ENCODE results near the gene MBD3. TPM values are rescaled to one million over a fixed set of nuclear protein-coding genes. Genes with fewer than 3 reads are reported as not detected.
A peak's percentile ranks its signal among the peaks of the same experiment; 100 is the strongest.

Gene MBD3
- total RNA-seq, 1 experiment from 2014 or later: 114 TPM

- DNase-seq (ENCODE audit: unreplicated experiment): no peak
- no peak overlapping the region for H3K27ac Mint-ChIP-seq (ENCODE audit: low read depth, unreplicated experiment)
- no peak for TF ChIP-seq CTCF (IDR thresholded peaks at IDR 0.05; ENCODE audit: unreplicated experiment)
- no TSS peak for BruUV-seq (replicated peaks)
- POLR2A ChIA-PET: interaction anchor here (0.7 to 3.7 kb wide), 8 partner anchors 21 to 86 kb away, joined by 3 to 17 read pairs (median 4); partner anchors contain the start of genes MBD3, REEP6, TCF3 and UQCR11
- peaks cover 4% of the 10 kb centered on the region for H3K36me3 Mint-ChIP-seq (ENCODE audit: insufficient read depth, unreplicated experiment)
- intact Hi-C loops (cut with micrococcal nuclease): no loop called here
- CTCF ChIA-PET: no interaction called here
- peak overlapping the region; percentile 65 for H3K4me3 Mint-ChIP-seq (ENCODE audit: unreplicated experiment)
- H3K4me1 Mint-ChIP-seq (ENCODE audit: insufficient read depth, unreplicated experiment): no peaks in the 10 kb centered on the region
- no peaks in the 10 kb centered on the region for H3K9me3 Mint-ChIP-seq (ENCODE audit: unreplicated experiment)
- peaks cover 17% of the 10 kb centered on the region for H3K27me3 Mint-ChIP-seq (ENCODE audit: insufficient read depth, unreplicated experiment)
Measured at GRCh38 chr19:1567116-1567847, 25.4 kb downstream of the MBD3 start.

GRCh38 chr19:1566392-1567115 lies 26.1 kb downstream of the MBD3 start:
- Mint-ChIP-seq H3K27ac (ENCODE audit: low read depth, unreplicated experiment) (no peak overlapping the region), H3K27me3 (ENCODE audit: insufficient read depth, unreplicated experiment) (peaks cover 17% of the 10 kb centered on the region), H3K4me1 (ENCODE audit: insufficient read depth, unreplicated experiment) (no peaks in the 10 kb centered on the region), H3K4me3 (ENCODE audit: unreplicated experiment) (peak overlapping the region; percentile 65), H3K9me3 (ENCODE audit: unreplicated experiment) (no peaks in the 10 kb centered on the region), H3K36me3 (ENCODE audit: insufficient read depth, unreplicated experiment) (peaks cover 4% of the 10 kb centered on the region)
- POLR2A ChIA-PET: interaction anchor here (0.8 to 3.7 kb wide), 6 partner anchors 21 to 86 kb away, joined by 3 to 17 read pairs (median 4); partner anchors contain the start of genes MBD3, TCF3 and UQCR11
- DNase-seq (ENCODE audit: unreplicated experiment): peak; percentile 78
- CTCF ChIA-PET: no interaction called here
- intact Hi-C loops (cut with micrococcal nuclease): no loop called here
- no peak for TF ChIP-seq CTCF (IDR thresholded peaks at IDR 0.05; ENCODE audit: unreplicated experiment)
- no TSS peak for BruUV-seq (replicated peaks)

GRCh38 chr19:1563251-1563650 lies 29.4 kb downstream of the MBD3 start:
- BruUV-seq (replicated peaks): no TSS peak
- H3K27ac Mint-ChIP-seq (ENCODE audit: low read depth, unreplicated experiment): no peak overlapping the region
- no peak overlapping the region for H3K4me3 Mint-ChIP-seq (ENCODE audit: unreplicated experiment)
- H3K36me3 Mint-ChIP-seq (ENCODE audit: insufficient read depth, unreplicated experiment): peaks cover 4% of the 10 kb centered on the region
- intact Hi-C loops (cut with micrococcal nuclease): no loop called here
- H3K4me1 Mint-ChIP-seq (ENCODE audit: insufficient read depth, unreplicated experiment): no peaks in the 10 kb centered on the region
- TF ChIP-seq CTCF (IDR thresholded peaks at IDR 0.05; ENCODE audit: unreplicated experiment): no peak
- H3K9me3 Mint-ChIP-seq (ENCODE audit: unreplicated experiment): no peaks in the 10 kb centered on the region
- ChIA-PET CTCF (interaction anchor here (0.6 to 3.2 kb wide), 3 partner anchors 17 to 187 kb away, joined by 3 to 16 read pairs (median 4); no protein-coding TSS in a partner anchor), POLR2A (no interaction called here)
- DNase-seq (ENCODE audit: unreplicated experiment): no peak
- no peaks in the 10 kb centered on the region for H3K27me3 Mint-ChIP-seq (ENCODE audit: insufficient read depth, unreplicated experiment)

- no peak for DNase-seq (ENCODE audit: unreplicated experiment)
- H3K27ac Mint-ChIP-seq (ENCODE audit: low read depth, unreplicated experiment): no peak overlapping the region
- POLR2A ChIA-PET: no interaction called here
- CTCF ChIA-PET: interaction anchor here (0.5 kb wide), 1 partner anchor 23 kb away, joined by 3 read pairs; no protein-coding TSS in a partner anchor
- BruUV-seq (replicated peaks): no TSS peak
- H3K36me3 Mint-ChIP-seq (ENCODE audit: insufficient read depth, unreplicated experiment): peaks cover 4% of the 10 kb centered on the region
- no peak for TF ChIP-seq CTCF (IDR thresholded peaks at IDR 0.05; ENCODE audit: unreplicated experiment)
- H3K4me3 Mint-ChIP-seq (ENCODE audit: unreplicated experiment): no peak overlapping the region
- no peaks in the 10 kb centered on the region for H3K9me3 Mint-ChIP-seq (ENCODE audit: unreplicated experiment)
- intact Hi-C loops (cut with micrococcal nuclease): no loop called here
- no peaks in the 10 kb centered on the region for H3K27me3 Mint-ChIP-seq (ENCODE audit: insufficient read depth, unreplicated experiment)
- no peaks in the 10 kb centered on the region for H3K4me1 Mint-ChIP-seq (ENCODE audit: insufficient read depth, unreplicated experiment)
Measured at GRCh38 chr19:1561236-1561842, 31.3 kb downstream of the MBD3 start.

Data from MCF 10A (cell line).